ENCODE measurements around the gene AFF3. TPM values are rescaled to one million over a fixed set of nuclear protein-coding genes. Genes with fewer than 3 reads are reported as not detected.
"Not testable (repeated sequence)": the region's sequence is repeated elsewhere in the genome, so short reads cannot be mapped to it uniquely, and the experiment has no call there.

Gene AFF3
- polyA plus RNA-seq, 5 donors: 17.1 to 21.3 (median 19.1) TPM

GRCh38 chr2:99789849-99790248 is 352.5 kb downstream of the AFF3 start:
- DNase-seq: no peak

GRCh38 chr2:99787769-99788382 is 354.5 kb downstream of the AFF3 start:
- DNase-seq: peak in 1 of 2 donors; percentile 6

- DNase-seq: peak in 1 of 2 donors; percentile 2
Observed at GRCh38 chr2:99786636-99787390, 355.6 kb downstream of the AFF3 start.

DNA sequence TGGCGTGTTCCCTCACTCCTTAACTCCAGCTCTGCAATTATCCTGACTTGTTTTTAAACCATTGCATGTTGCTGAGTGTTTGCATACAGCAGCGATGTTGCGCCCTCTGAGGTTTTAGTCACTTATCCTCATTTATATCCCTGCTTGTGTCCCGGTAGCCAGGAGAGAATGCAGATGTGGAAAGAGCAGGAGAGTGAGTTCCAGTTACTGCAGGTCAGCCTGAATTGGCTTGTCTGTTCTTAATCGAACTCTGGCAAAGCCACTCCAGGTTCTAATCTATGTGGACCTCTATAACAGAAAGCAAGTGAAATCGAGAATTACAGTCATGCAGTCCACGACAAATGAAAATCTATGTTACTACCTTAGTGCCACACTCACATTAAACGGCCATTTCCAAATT is 357.4 kb downstream of the AFF3 start:
- no peak for DNase-seq

DNA sequence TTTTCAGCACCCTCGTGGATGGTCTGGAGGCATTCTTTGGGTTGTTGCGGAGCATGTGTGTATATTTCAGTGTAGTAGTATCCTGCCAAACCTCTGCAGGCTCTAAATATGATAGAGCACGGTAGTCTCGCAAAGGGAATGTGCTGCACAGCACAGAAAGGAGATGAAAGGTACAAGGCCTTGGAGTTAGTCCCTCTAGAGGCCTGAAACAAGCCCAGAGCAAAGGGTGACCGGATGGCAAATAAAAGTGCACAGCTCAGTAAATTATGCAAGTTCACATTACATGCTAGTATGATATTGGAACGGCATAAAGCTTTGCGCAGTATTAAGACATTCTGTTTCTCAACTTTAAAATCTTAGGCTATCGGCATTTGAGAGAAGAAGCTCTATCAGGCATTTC is 358.1 kb downstream of the AFF3 start:
- DNase-seq: no peak

DNA sequence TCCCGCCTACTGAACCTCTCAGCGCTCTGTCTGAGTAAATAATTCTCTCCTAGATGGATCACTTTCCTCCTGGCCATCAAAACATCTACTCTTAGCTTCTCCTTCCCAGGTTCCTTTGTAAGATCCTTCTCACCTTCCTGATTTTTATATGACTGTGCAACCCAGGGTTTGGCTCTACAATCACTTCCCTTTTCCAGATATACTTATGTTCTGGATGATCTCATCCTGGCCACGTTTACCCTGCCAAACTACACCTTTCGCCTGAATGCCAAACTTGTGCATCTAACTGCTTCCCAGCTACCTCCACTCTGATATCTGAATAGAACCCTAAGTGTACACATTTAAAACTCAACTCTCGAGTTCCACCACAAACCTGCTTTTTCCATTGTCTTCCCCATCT is 362.1 kb downstream of the AFF3 start:
- no peak for DNase-seq

DNA sequence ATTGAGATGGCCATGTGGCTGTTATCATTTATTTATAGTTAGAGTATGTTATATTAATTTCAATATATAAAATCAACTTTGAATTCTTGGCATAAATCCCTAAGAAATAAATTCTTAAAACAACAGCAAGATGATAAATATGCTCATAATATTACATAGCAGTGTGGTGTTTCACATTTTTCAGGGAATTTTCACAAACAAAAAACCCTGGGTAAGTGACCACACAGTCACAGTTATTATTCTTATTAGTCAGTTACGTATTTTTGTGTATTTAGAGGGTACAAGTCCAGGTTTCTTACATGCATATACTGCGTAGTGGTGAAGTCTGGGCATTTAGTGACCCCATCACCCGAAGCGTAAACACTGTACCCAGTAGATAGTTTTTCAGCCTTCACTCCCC is 363.1 kb downstream of the AFF3 start:
- no peak for DNase-seq

- DNase-seq: no peak
Observed at GRCh38 chr2:99777656-99778290, 364.6 kb downstream of the AFF3 start.

DNA sequence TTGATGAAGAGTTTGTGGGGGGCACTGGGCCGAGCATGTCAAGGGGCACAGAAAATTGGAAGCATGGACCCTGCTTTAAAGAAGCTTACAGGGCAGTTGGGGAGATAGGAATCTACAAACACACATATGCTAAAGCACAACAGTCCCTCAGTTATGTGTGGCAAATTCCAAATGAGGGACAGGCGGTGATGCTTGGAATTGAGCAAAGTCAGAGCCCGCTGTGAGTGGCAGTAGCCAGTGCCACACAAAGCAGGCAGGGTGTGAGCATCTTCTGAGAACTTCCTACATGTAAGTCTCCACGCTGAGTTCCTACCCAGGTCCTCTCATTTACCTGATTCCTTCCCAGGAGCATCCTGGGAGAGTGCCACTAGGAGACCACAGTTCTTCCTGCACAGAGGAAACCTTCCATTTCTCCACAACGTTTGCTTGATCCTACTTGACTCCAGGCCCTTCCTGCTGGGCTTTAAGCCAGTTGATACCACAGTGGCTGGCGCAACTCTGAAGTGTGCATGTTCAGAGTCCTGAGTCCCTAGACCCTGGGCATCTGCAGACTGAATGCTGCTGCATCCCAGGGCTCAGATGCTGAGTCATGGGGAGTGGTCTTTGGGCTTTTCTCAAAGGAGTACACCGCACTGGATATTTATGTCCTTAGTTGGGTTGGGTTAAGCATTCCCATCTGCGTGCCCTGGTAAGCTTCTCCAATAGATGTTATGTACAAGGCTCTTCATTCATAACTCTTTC is 365.3 kb downstream of the AFF3 start:
- no peak for DNase-seq

- DNase-seq: no peak
Observed at GRCh38 chr2:99776206-99776905, 366.0 kb downstream of the AFF3 start.

- DNase-seq: no peak
Observed at GRCh38 chr2:99775585-99775984, 366.8 kb downstream of the AFF3 start.

DNA sequence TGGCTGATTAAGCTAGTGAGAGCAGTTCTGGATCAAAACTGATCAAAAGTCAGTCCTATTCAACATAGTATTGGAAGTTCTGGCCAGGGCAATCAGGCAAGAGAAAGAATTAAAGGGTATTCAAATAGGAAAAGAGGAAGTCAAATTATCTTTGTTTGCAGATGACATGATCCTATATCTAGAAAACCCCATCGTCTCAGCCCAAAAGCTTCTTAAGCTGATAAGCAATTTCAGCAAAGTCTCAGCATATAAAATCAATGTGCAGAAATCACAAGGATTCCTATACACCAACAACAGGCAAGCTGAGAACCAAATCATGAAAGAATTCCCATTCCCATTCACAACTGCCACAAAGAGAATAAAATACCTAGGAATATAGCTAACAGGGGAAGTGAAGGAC is 368.7 kb downstream of the AFF3 start:
- DNase-seq: not testable (repeated sequence)

DNA sequence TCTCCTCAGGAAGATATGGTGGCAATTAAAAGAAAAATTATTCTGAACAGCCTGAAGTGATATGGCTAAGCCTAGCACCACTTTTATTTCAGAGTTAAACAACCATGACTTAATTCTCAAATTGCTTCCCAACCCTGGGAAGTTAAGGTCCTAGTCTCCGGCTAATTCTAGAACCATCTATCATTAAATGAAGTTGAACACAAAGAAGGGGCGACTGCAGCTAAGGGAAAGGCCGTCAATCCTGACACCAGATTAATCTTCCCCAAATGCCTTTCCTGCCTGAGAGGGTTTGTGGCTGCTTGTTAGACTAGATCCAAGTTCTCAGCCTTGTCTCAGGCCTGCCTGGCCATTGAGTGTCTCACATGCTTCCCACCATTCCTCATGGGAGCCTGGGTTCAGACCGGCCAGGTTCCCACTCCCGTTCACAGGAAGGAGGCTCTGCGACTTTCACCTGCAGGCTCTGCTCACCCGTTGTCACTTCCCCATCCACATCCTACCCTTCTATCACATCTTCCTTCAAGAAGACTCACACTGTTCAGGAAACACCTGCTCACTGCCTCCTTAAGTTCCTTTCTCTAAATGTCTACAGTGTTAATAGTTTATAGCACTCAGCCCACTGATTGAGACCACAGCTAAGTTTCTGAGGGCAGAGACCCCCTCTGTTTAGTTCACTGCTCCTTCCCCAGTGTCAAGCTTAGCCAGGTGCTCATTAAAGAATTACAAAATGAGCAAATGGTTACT is 369.6 kb downstream of the AFF3 start:
- DNase-seq: no peak

DNA sequence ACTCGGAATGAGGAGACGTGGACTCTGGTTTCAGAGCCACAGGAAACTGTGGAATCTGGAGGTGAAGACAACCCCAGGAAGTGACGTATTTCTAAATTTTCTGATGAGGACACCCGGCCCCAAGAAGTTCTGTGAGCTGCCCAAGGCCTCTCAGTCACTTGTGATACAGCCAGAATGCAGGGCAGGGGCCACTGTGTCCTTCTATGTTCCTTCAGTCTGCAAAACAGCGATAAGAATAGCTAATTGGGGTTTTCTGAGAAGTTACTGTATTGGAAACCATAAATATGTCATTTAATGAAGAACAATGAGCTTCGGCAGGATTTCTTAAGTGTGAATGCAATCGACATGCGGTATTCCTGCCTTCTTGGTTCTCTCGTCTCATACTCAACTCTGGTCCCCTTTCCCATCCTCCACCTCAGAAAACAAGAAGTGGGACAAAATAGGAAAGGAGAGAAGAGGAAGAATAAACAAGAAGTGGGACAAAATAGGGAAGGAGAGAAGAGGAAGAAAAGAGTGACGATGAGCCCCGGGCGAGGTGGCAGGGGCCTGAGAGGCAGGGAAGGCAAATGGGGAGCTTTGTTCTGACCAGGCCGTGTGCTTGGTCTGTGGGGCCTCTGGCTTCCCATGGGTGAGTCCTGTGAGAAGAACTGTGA is 370.6 kb downstream of the AFF3 start:
- peak in 1 of 2 donors; percentile 2 for DNase-seq

DNA sequence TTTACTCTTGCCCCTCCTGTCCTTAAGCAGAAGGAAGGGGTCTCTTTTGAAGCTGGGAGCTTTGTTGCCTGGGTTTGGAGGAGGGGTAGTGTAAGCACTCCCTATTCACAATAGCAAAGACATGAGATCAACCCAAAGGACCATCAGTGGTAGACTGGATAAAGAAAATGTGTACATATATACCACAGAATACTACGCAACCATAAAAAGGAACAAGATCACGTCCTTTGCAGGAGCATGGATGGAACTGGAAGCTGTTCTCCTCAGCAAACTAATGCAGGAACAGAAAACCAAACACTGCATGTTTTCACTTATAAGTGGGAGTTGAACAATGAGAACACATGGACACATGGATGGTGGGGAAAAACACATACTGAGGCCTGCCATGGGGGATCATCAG is 371.5 kb downstream of the AFF3 start:
- no peak for DNase-seq

GRCh38 chr2:99765731-99766318 is 376.6 kb downstream of the AFF3 start:
- DNase-seq: no peak

GRCh38 chr2:99763764-99764163 is 378.6 kb downstream of the AFF3 start:
- DNase-seq: no peak

DNA sequence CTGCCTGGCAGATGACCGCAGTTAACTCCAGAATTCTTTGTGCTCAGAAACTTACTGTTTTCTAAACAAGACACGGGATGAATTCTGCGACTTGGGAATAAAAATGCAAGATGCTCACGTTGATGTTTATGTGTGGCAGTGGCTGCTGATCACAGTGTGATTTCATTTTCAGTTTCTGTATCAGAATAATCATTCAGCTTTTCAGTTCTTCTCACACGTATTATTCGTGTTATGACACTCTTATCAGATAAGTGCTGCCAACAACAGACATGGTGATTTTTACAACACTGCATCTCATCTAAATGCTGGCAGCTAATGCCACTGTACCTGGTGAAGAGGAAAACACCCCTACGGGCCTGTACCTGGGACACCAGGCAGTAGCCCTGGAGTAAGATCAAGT is 379.7 kb downstream of the AFF3 start:
- DNase-seq: no peak

- DNase-seq: no peak
Observed at GRCh38 chr2:99757611-99758114, 384.7 kb downstream of the AFF3 start.

DNA sequence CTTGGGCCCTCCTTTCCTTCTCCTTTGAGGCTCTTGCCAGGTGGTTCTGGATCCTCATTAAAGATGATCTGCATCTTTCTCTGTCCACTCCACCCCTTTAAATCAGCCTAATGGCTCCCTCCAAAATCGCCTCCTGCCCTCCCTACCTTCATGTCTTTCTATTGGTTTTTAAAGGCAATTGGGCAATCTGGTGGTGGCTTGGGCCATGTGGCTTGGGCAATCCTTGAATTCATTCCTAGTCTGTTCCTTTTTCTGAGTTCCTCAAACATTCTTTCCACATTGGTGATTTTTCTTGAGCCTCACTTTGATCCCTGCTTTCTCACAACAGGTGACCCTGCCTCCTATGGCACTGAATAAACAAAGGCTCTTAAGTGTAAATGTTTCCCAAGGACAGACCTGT is 386.3 kb downstream of the AFF3 start:
- DNase-seq: no peak

Data from right lung (tissue), 5 donors.